Measurements from ENCODE around the gene MRPS17.

The MRPS17 gene

DNA sequence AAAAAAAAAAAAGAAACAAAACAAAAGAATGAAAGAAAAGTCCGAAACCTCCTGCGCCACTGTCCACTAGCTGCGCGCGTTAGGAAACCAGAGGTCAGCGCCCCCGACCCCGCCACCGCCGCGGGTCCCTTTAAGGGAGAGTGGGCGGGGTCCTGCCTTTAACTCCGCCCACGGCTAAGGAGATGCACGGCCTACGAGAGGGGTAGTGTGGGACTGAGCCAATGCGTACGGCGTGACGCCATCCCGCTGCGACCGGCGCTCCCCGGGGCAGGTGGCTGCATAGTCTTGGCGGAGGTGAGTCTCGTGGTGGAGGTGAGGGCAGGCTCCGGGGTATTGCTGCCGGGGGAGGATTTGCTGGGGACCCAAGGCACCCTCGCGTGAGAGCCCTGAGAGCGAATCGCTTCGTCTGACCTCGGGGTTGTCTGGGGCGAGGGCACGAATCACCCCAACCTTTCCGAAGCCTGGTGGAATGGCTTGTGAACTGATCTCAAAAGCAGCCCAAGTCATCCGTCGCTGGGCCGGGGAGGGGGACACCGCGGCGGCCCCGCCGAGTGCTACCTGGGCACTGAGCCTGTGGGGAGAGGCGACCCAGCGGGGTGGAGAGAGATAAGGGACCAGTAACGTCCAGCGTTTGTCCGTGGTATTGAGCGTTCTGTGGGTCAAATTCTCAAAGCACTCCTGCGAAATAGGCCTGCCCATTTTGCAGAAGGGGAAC is at the start of gene MRPS17:
MRPS17 (plus strand) TSS at position 241 of the 715 bp plus-strand sequence. CDS start 1,319 bp downstream, outside the sequence.
- H3K27ac ChIP-seq: peak within 1 kb of the TSS; percentile 84
- TF ChIP-seq ZFX (IDR thresholded peaks at IDR 0.05) (peak; percentile 56; the same call in 1 of the 2 replicates), CTCF (conservative IDR thresholded peaks at IDR 0.05) (no peak)

GRCh38 chr7:55903985-55904759 is 47.5 kb upstream of the MRPS17 start:
- no peak overlapping the region for H3K27ac ChIP-seq
- TF ChIP-seq ZFX (IDR thresholded peaks at IDR 0.05): no peak
- TF ChIP-seq CTCF (conservative IDR thresholded peaks at IDR 0.05): no peak

DNA sequence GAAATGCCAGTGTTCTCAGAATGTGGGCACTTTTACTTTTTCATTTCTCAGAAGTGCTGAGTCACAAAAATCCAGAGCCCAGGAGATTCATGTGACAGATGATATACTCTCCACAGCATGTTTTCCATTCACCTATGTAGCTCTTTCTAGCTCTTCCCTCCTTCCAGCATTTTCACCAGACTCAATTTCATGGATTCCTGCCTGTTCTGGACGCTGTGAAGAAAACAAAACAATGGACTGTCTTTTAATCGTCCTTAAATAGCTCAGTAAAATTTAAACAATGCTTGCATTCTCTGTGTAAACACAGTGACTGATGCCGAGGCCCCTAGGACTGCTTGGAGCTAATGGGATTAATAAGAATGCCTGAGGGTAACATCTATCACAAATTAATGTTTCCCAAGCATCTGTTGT is 38.9 kb upstream of the MRPS17 start:
- H3K27ac ChIP-seq: no peak overlapping the region
- TF ChIP-seq CTCF (conservative IDR thresholded peaks at IDR 0.05) (no peak), ZFX (IDR thresholded peaks at IDR 0.05) (no peak)

- TF ChIP-seq ZFX (IDR thresholded peaks at IDR 0.05) (no peak), CTCF (conservative IDR thresholded peaks at IDR 0.05) (no peak)
- no peak overlapping the region for H3K27ac ChIP-seq
Measured at GRCh38 chr7:55917771-55918170, 33.9 kb upstream of the MRPS17 start.

GRCh38 chr7:55928006-55928767 is 23.5 kb upstream of the MRPS17 start:
- TF ChIP-seq ZFX (IDR thresholded peaks at IDR 0.05) (no peak), CTCF (conservative IDR thresholded peaks at IDR 0.05) (no peak)
- H3K27ac ChIP-seq: no peak overlapping the region

- H3K27ac ChIP-seq: no peak overlapping the region
- no peak for TF ChIP-seq ZFX (IDR thresholded peaks at IDR 0.05)
- no peak for TF ChIP-seq CTCF (conservative IDR thresholded peaks at IDR 0.05)
Measured at GRCh38 chr7:55931421-55932151, 20.1 kb upstream of the MRPS17 start.
